WTC11 (cell line): Measurements from ENCODE around the gene RAB11FIP3. TPM values are rescaled to one million over a fixed set of nuclear protein-coding genes. Genes with fewer than 3 reads are reported as not detected.

Experiments used
- ATAC-seq: fragments of 200-7000 bp; cut with Tn5 transposase; 2 replicates; pipeline ENCODE4 v1.10.0; 2021; ENCODE audit warnings: mild to moderate bottlenecking, moderate library complexity
- CTCF ChIA-PET: fragments of 300-600 bp; sonication (Branson Sonifier 250); formaldehyde crosslinking; loops from one replicate; lab custom pipeline; 2021; ENCODE audit warnings: antibody characterized with exemption; lab: Charles Lee
- POLR2A ChIA-PET: fragments of 350-600 bp; sonication (Branson Sonifier 250); formaldehyde crosslinking; loops from one replicate; lab custom pipeline; 2021; ENCODE audit warnings: antibody characterized with exemption; lab: Charles Lee
- DNase-seq: peaks from one replicate; pipeline ENCODE4 v3.0.0; 2021; ENCODE audit warnings: low spot score
- H3K27ac Mint-ChIP-seq: 2 replicates; pipeline ENCODE4 v1.8.0; 2021; ENCODE audit warnings: mixed read lengths
- H3K27me3 Mint-ChIP-seq: 2 replicates; pipeline ENCODE4 v1.8.0; 2021; ENCODE audit warnings: low read depth, mild to moderate bottlenecking, moderate library complexity, mixed read lengths
- H3K36me3 Mint-ChIP-seq: 2 replicates; pipeline ENCODE4 v1.8.0; 2021; ENCODE audit warnings: mixed read lengths
- H3K4me1 Mint-ChIP-seq: 2 replicates; pipeline ENCODE4 v1.8.0; 2022; ENCODE audit warnings: mixed read lengths
- H3K4me3 Mint-ChIP-seq: 2 replicates; pipeline ENCODE4 v1.8.0; 2021; ENCODE audit warnings: mild to moderate bottlenecking, moderate library complexity, mixed read lengths
- H3K9me3 Mint-ChIP-seq: 2 replicates; pipeline ENCODE4 v1.8.0; 2021; ENCODE audit warnings: mixed read lengths
- AR ChIP-seq: fragments of 250-450 bp; sonication (Bioruptor Pico); IDR thresholded peaks from 2 replicates; pipeline ENCODE4 v1.9.0; 2021; ENCODE audit warnings: mild to moderate bottlenecking
- CREB1 ChIP-seq: sonication (generic); formaldehyde crosslinking; IDR thresholded peaks from 2 replicates; pipeline ENCODE4 v1.8.0; 2023; ENCODE audit warnings: mild to moderate bottlenecking, missing genetic modification reagents
- CTCF ChIP-seq: fragments of 200-600 bp; IDR thresholded peaks from 2 replicates; pipeline ENCODE4 v1.8.0; 2022; ENCODE audit warnings: antibody characterized with exemption
- ERG ChIP-seq: fragments of 250-450 bp; sonication (Bioruptor Pico); IDR thresholded peaks from 2 replicates; pipeline ENCODE4 v1.8.0; 2021; ENCODE audit warnings: mild to moderate bottlenecking
- ETV6 ChIP-seq: sonication (generic); formaldehyde crosslinking; IDR thresholded peaks from 2 replicates; pipeline ENCODE4 v1.8.1; 2022; ENCODE audit warnings: mild to moderate bottlenecking, missing genetic modification reagents
- NFE2L1 ChIP-seq: sonication (generic); formaldehyde crosslinking; IDR thresholded peaks from 2 replicates; pipeline ENCODE4 v1.8.1; 2023; ENCODE audit warnings: missing genetic modification reagents
- NR2C2 ChIP-seq: sonication (generic); formaldehyde crosslinking; IDR thresholded peaks from 2 replicates; pipeline ENCODE4 v1.8.0; 2022; ENCODE audit warnings: mild to moderate bottlenecking, missing genetic modification reagents
- NR3C1 ChIP-seq: sonication (generic); formaldehyde crosslinking; conservative IDR thresholded peaks from 2 replicates; pipeline ENCODE4 v1.8.1; 2023; ENCODE audit warnings: low read depth, mild to moderate bottlenecking, missing genetic modification reagents
- RELA ChIP-seq: sonication (generic); formaldehyde crosslinking; IDR thresholded peaks from 2 replicates; pipeline ENCODE4 v1.8.1; 2022; ENCODE audit warnings: missing genetic modification reagents, mild to moderate bottlenecking, borderline replicate concordance
- SP1 ChIP-seq: sonication (generic); formaldehyde crosslinking; conservative IDR thresholded peaks from 2 replicates; pipeline ENCODE4 v1.8.1; 2022; ENCODE audit warnings: missing genetic modification reagents
- ZNF138 ChIP-seq: sonication (generic); formaldehyde crosslinking; conservative IDR thresholded peaks from 2 replicates; pipeline ENCODE4 v1.8.1; 2022; ENCODE audit warnings: mild to moderate bottlenecking, moderate library complexity, missing genetic modification reagents
- ZNF219 ChIP-seq: sonication (generic); formaldehyde crosslinking; IDR thresholded peaks from 2 replicates; pipeline ENCODE4 v1.8.0; 2023; ENCODE audit warnings: missing genetic modification reagents, mild to moderate bottlenecking, borderline replicate concordance
- ZNF232 ChIP-seq: sonication (generic); formaldehyde crosslinking; IDR thresholded peaks from 2 replicates; pipeline ENCODE4 v1.8.0; 2022; ENCODE audit warnings: mild to moderate bottlenecking, missing genetic modification reagents
- ZNF317 ChIP-seq: sonication (generic); formaldehyde crosslinking; IDR thresholded peaks from 2 replicates; pipeline ENCODE4 v1.8.1; 2023; ENCODE audit warnings: low read depth, mild to moderate bottlenecking, moderate library complexity, missing genetic modification reagents, borderline replicate concordance
- ZNF396 ChIP-seq: fragments of 250-450 bp; sonication (Bioruptor Pico); IDR thresholded peaks from 2 replicates; pipeline ENCODE4 v1.8.0; 2021; ENCODE audit warnings: mild to moderate bottlenecking, moderate library complexity, borderline replicate concordance
- total RNA-seq: library from RNA; stranded (reverse); gene quantifications from 3 replicates; pipeline ENCODE4 v1.2.3, GENCODE V29; 2021
- TF ChIP-seq, protein P1 (sequence below): sonication (generic); formaldehyde crosslinking; IDR thresholded peaks from 2 replicates; pipeline ENCODE4 v1.8.1; 2023; ENCODE audit warnings: mild to moderate bottlenecking, moderate library complexity, missing genetic modification reagents
- TF ChIP-seq, protein P2 (sequence below): sonication (generic); formaldehyde crosslinking; IDR thresholded peaks from 2 replicates; pipeline ENCODE4 v1.8.1; 2023; ENCODE audit warnings: mild to moderate bottlenecking, missing genetic modification reagents, borderline replicate concordance
- TF ChIP-seq, protein P3 (sequence below): sonication (generic); formaldehyde crosslinking; IDR thresholded peaks from 2 replicates; pipeline ENCODE4 v1.8.0; 2022; ENCODE audit warnings: mild to moderate bottlenecking, missing genetic modification reagents
- TF ChIP-seq, protein P4 (sequence below): sonication (generic); formaldehyde crosslinking; IDR thresholded peaks from 2 replicates; pipeline ENCODE4 v1.8.0; 2022; ENCODE audit warnings: mild to moderate bottlenecking, missing genetic modification reagents

Gene RAB11FIP3
- total RNA-seq, 1 experiment from 2014 or later: 38.6 TPM

DNA sequence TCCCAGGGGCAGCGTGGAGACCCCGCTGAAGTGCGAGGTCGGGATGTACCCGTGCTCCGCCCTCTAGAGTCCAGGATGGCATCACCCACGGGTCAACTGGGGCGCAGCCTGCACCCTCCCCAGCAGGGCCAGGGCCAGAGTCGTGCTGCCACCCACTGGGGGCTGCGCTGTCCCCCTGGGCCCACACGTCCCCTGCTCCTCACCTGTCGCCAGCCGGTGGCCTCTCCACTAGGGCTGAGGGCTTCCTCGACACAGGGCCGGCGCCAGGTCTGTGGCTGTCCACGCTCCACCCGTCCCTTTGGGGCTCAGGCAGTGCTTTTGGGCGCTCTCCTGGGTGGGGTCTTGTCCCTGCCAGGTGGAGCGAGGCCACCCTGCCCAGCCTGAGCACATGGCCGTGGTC, 123.1 kb downstream of the RAB11FIP3 start (continued):
- TF ChIP-seq AR (CRISPR knock-in tag) (no peak), NFE2L1 (no peak), NR3C1 (CRISPR knock-in tag) (no peak), ETV6 (no peak)

GRCh38 chr16:549544-550263, 124.3 kb downstream of the RAB11FIP3 start:
- CTCF ChIA-PET: interaction anchor here (0.6 to 1.4 kb wide), 10 partner anchors 9 to 197 kb away, joined by 3 to 7 read pairs (median 4); partner anchors contain the start of gene CAPN15
- no peaks in the 10 kb centered on the region for H3K36me3 Mint-ChIP-seq
- ATAC-seq (peak; percentile 56), DNase-seq (peak; percentile 70)
- no peaks in the 10 kb centered on the region for H3K27me3 Mint-ChIP-seq
- H3K4me3 Mint-ChIP-seq: no peak overlapping the region
- H3K27ac Mint-ChIP-seq: no peak overlapping the region
- H3K4me1 Mint-ChIP-seq: no peaks in the 10 kb centered on the region
- POLR2A ChIA-PET: no interaction called here
- 0 out of 2 replicates have a peak, but pooled peaks have one; percentile 41 for TF ChIP-seq RELA
- TF ChIP-seq CTCF: peak; percentile 46
- TF ChIP-seq SP1 (CRISPR knock-in tag): no peak
- no peak for TF ChIP-seq ERG
- TF ChIP-seq ZNF317 (CRISPR knock-in tag): no peak
- H3K9me3 Mint-ChIP-seq: no peaks in the 10 kb centered on the region

DNA sequence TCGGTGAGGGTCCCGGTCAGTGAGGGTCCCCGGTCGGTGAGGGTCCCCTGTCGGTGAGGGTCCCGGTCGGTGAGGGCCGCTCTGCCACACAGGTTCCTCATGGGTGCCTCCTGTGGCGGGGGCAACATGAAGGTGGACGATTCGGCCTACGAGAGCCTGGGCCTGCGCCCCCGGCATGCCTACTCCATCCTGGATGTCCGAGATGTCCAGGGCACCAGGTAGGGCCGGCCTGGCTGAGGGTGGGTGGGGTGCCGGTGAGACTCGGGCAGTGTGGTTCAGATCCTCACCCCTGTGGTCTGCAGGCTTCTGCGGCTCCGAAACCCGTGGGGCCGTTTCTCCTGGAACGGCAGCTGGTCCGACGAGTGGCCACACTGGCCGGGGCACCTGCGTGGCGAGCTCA, 125.8 kb downstream of the RAB11FIP3 start:
- DNase-seq: no peak
- ChIA-PET CTCF (no interaction called here), POLR2A (no interaction called here)
- H3K36me3 Mint-ChIP-seq: no peaks in the 10 kb centered on the region
- H3K4me3 Mint-ChIP-seq: no peak overlapping the region
- H3K4me1 Mint-ChIP-seq: no peaks in the 10 kb centered on the region
- no peak overlapping the region for H3K27ac Mint-ChIP-seq
- H3K9me3 Mint-ChIP-seq: no peaks in the 10 kb centered on the region
- no peak for ATAC-seq
- no peaks in the 10 kb centered on the region for H3K27me3 Mint-ChIP-seq
- TF ChIP-seq ZNF232 (CRISPR knock-in tag) (no peak), ZNF396 (CRISPR knock-in tag) (no peak), CREB1 (CRISPR knock-in tag) (no peak), ZNF138 (CRISPR knock-in tag) (no peak), NR2C2 (no peak), ZNF219 (CRISPR knock-in tag) (no peak)
- TF ChIP-seq, protein P1, sequence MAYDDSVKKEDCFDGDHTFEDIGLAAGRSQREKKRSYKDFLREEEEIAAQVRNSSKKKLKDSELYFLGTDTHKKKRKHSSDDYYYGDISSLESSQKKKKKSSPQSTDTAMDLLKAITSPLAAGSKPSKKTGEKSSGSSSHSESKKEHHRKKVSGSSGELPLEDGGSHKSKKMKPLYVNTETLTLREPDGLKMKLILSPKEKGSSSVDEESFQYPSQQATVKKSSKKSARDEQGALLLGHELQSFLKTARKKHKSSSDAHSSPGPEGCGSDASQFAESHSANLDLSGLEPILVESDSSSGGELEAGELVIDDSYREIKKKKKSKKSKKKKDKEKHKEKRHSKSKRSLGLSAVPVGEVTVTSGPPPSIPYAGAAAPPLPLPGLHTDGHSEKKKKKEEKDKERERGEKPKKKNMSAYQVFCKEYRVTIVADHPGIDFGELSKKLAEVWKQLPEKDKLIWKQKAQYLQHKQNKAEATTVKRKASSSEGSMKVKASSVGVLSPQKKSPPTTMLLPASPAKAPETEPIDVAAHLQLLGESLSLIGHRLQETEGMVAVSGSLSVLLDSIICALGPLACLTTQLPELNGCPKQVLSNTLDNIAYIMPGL (CRISPR knock-in tag): no peak
- TF ChIP-seq, protein P2, sequence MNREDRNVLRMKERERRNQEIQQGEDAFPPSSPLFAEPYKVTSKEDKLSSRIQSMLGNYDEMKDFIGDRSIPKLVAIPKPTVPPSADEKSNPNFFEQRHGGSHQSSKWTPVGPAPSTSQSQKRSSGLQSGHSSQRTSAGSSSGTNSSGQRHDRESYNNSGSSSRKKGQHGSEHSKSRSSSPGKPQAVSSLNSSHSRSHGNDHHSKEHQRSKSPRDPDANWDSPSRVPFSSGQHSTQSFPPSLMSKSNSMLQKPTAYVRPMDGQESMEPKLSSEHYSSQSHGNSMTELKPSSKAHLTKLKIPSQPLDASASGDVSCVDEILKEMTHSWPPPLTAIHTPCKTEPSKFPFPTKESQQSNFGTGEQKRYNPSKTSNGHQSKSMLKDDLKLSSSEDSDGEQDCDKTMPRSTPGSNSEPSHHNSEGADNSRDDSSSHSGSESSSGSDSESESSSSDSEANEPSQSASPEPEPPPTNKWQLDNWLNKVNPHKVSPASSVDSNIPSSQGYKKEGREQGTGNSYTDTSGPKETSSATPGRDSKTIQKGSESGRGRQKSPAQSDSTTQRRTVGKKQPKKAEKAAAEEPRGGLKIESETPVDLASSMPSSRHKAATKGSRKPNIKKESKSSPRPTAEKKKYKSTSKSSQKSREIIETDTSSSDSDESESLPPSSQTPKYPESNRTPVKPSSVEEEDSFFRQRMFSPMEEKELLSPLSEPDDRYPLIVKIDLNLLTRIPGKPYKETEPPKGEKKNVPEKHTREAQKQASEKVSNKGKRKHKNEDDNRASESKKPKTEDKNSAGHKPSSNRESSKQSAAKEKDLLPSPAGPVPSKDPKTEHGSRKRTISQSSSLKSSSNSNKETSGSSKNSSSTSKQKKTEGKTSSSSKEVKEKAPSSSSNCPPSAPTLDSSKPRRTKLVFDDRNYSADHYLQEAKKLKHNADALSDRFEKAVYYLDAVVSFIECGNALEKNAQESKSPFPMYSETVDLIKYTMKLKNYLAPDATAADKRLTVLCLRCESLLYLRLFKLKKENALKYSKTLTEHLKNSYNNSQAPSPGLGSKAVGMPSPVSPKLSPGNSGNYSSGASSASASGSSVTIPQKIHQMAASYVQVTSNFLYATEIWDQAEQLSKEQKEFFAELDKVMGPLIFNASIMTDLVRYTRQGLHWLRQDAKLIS: no peak
- TF ChIP-seq, protein P3, sequence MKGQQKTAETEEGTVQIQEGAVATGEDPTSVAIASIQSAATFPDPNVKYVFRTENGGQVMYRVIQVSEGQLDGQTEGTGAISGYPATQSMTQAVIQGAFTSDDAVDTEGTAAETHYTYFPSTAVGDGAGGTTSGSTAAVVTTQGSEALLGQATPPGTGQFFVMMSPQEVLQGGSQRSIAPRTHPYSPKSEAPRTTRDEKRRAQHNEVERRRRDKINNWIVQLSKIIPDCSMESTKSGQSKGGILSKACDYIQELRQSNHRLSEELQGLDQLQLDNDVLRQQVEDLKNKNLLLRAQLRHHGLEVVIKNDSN (CRISPR knock-in tag): no peak
- TF ChIP-seq, protein P4, sequence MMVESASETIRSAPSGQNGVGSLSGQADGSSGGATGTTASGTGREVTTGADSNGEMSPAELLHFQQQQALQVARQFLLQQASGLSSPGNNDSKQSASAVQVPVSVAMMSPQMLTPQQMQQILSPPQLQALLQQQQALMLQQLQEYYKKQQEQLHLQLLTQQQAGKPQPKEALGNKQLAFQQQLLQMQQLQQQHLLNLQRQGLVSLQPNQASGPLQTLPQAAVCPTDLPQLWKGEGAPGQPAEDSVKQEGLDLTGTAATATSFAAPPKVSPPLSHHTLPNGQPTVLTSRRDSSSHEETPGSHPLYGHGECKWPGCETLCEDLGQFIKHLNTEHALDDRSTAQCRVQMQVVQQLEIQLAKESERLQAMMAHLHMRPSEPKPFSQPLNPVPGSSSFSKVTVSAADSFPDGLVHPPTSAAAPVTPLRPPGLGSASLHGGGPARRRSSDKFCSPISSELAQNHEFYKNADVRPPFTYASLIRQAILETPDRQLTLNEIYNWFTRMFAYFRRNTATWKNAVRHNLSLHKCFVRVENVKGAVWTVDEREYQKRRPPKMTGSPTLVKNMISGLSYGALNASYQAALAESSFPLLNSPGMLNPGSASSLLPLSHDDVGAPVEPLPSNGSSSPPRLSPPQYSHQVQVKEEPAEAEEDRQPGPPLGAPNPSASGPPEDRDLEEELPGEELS (CRISPR knock-in tag): no peak
